Adrenal gland (tissue), 5 donors: ENCODE data around the gene WFS1.

Experiments used
- CTCF ChIP-seq, 6 experiments: fragments of 450-650 bp in 4 of 6; fragments of 200-600 bp in 2 of 6; sonication (generic) in 1 of 6; IDR thresholded peaks; 1 replicate in 5 of 6; 2 replicates in 1 of 6; pipeline versions ENCODE4 v1.5.1 to v1.8.0; 2016 to 2021; ENCODE audit warnings: antibody characterized with exemption in 6 of 6, mild to moderate bottlenecking in 2 of 6, moderate library complexity in 1 of 6
- POLR2A ChIP-seq, 2 donors: fragments of 450-650 bp; IDR thresholded peaks; one replicate each; pipeline ENCODE4 v1.6.1; 2017; ENCODE audit warnings: antibody characterized with exemption in 2 of 2, mild to moderate bottlenecking in 2 of 2, moderate library complexity in 1 of 2
- donor health status: DM: no; HTN: no; CAD: no.

- no peak for TF ChIP-seq CTCF (IDR thresholded peaks at IDR 0.05)
- no peak for TF ChIP-seq POLR2A (IDR thresholded peaks at IDR 0.05)
These were observed 81.0 kb downstream of the WFS1 start for GRCh38 chr4:6350646-6351045.
